K562 (cell line): ENCODE measurements around the gene C2CD4C.

Experiments
- EP300 ChIP-seq: IDR thresholded peaks from 2 replicates; pipeline ENCODE4 v1.6.1; 2012; ENCODE audit warnings: low read length, improper control_type of control experiment
- EZH2 ChIP-seq: IDR thresholded peaks from 2 replicates; pipeline ENCODE4 v1.6.1; 2012; ENCODE audit warnings: low read depth, mild to moderate bottlenecking, inconsistent platforms, low read length, borderline replicate concordance
- PHF8 ChIP-seq: fragments of 200-600 bp; sonication (generic); IDR thresholded peaks from 2 replicates; pipeline ENCODE4 v1.6.1; 2012; ENCODE audit warnings: mixed run types, mild to moderate bottlenecking, inconsistent platforms, low read length, moderate library complexity, borderline replicate concordance

- no peak for TF ChIP-seq EP300
- TF ChIP-seq EZH2 = no peak
- TF ChIP-seq PHF8 = no peak
These were observed 21.8 kb upstream of the C2CD4C start for GRCh38 chr19:430701-431100.
